Neural crest cell (in vitro differentiated cells): ENCODE results near the gene ABAT. TPM values are rescaled to one million over a fixed set of nuclear protein-coding genes. Genes with fewer than 3 reads are reported as not detected.

Experiments used
- DNase-seq: peaks from one replicate; pipeline ENCODE4 v3.0.0; 2021; ENCODE audit warnings: low read depth, mixed read lengths, low spot score
- H3K27ac Mint-ChIP-seq: one replicate; pipeline ENCODE4 v1.8.0; 2021; ENCODE audit warnings: mild to moderate bottlenecking, mixed read lengths; ENCODE audit not compliant: unreplicated experiment
- H3K27me3 Mint-ChIP-seq: 2 replicates; pipeline ENCODE4 v1.8.0; 2021; ENCODE audit warnings: low read depth, mild to moderate bottlenecking, mixed read lengths
- H3K36me3 Mint-ChIP-seq: 2 replicates; pipeline ENCODE4 v1.8.0; 2021; ENCODE audit warnings: low read depth, mild to moderate bottlenecking, mixed read lengths
- H3K4me1 Mint-ChIP-seq: 2 replicates; pipeline ENCODE4 v1.8.0; 2021; ENCODE audit warnings: mixed read lengths
- H3K4me3 Mint-ChIP-seq: one replicate; pipeline ENCODE4 v1.8.0; 2021; ENCODE audit warnings: mild to moderate bottlenecking, mixed read lengths
- H3K9me3 Mint-ChIP-seq: 2 replicates; pipeline ENCODE4 v1.8.0; 2021; ENCODE audit warnings: mixed read lengths
- CTCF ChIP-seq: fragments of 200-600 bp; sonication (generic); conservative IDR thresholded peaks from 2 replicates; pipeline ENCODE4 v1.5.0; 2021; ENCODE audit warnings: antibody characterized with exemption, mild to moderate bottlenecking
- total RNA-seq: library from RNA; stranded (reverse); gene quantifications from 2 replicates; pipeline ENCODE4 v1.2.1, GENCODE V29; 2021

ABAT gene
- total RNA-seq, 1 donor from 2014 or later: 35.2 TPM

- no peak for DNase-seq
- Mint-ChIP-seq H3K36me3 (peaks cover 5% of the 10 kb centered on the region), H3K27me3 (no peaks in the 10 kb centered on the region), H3K4me3 (no peak overlapping the region), H3K9me3 (peaks cover 4% of the 10 kb centered on the region), H3K27ac (no peak overlapping the region), H3K4me1 (peaks cover 27% of the 10 kb centered on the region)
- no peak for TF ChIP-seq CTCF
Measured at GRCh38 chr16:8708536-8708935, 34.1 kb downstream of the ABAT start.

- Mint-ChIP-seq H3K4me1 (peaks cover 42% of the 10 kb centered on the region), H3K9me3 (peaks cover 4% of the 10 kb centered on the region), H3K4me3 (peak overlapping the region; percentile 83), H3K36me3 (peaks cover 5% of the 10 kb centered on the region), H3K27ac (peak overlapping the region; percentile 10), H3K27me3 (no peaks in the 10 kb centered on the region)
- DNase-seq: peak; percentile 44
- no peak for TF ChIP-seq CTCF
Measured at GRCh38 chr16:8712589-8713361, 38.4 kb downstream of the ABAT start.

- Mint-ChIP-seq H3K27ac (peak overlapping the region; percentile 82), H3K4me3 (peak overlapping the region; percentile 83), H3K4me1 (peaks cover 42% of the 10 kb centered on the region), H3K9me3 (peaks cover 4% of the 10 kb centered on the region), H3K36me3 (peaks cover 7% of the 10 kb centered on the region), H3K27me3 (no peaks in the 10 kb centered on the region)
- no peak for TF ChIP-seq CTCF
- no peak for DNase-seq
Measured at GRCh38 chr16:8713635-8714172, 39.3 kb downstream of the ABAT start.

GRCh38 chr16:8714174-8714573 is 39.8 kb downstream of the ABAT start:
- H3K4me1 Mint-ChIP-seq: peaks cover 42% of the 10 kb centered on the region
- TF ChIP-seq CTCF: no peak
- no peak for DNase-seq

GRCh38 chr16:8714807-8715206 is 40.4 kb downstream of the ABAT start:
- Mint-ChIP-seq H3K36me3 (peaks cover 7% of the 10 kb centered on the region), H3K4me3 (peak overlapping the region; percentile 4), H3K9me3 (peaks cover 4% of the 10 kb centered on the region), H3K4me1 (peaks cover 42% of the 10 kb centered on the region), H3K27ac (no peak overlapping the region), H3K27me3 (no peaks in the 10 kb centered on the region)
- no peak for DNase-seq
- TF ChIP-seq CTCF: no peak

More at GRCh38 chr16:8714174-8714573, 39.8 kb downstream of the ABAT start:
- Mint-ChIP-seq H3K4me3 (peak overlapping the region; percentile 4), H3K27me3 (no peaks in the 10 kb centered on the region), H3K27ac (no peak overlapping the region), H3K36me3 (peaks cover 7% of the 10 kb centered on the region), H3K9me3 (peaks cover 4% of the 10 kb centered on the region)
